HG03108 (cell line): ENCODE results near the gene DLGAP4.

ENCODE experiments used
- ATAC-seq: cut with Tn5 transposase; IDR thresholded peaks from one replicate; pipeline ENCODE4 v1.9.1; 2021; ENCODE audit warnings: moderate library complexity; ENCODE audit not compliant: unreplicated experiment

The DLGAP4 gene

DNA sequence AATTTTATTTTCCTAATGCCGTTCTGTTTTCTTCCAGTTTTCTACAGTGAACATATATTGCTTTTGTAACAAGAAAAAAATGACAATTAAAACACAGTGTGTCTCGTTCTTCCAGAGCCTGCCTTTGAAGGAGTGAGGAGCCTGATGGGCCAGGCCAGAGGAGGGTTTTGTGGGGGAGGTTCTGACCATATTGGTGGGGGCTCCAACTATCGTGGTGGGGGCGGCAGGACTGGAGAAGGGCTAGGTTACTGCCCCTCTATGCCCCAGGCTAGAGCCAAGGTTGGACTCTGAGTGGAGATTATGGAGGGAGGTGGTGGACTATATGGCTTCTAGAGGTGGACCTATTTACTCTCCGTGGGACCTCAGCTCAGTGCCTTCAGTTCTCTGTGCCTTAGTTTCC lies 24.0 kb downstream of the DLGAP4 start:
- ATAC-seq, result no peak

DNA sequence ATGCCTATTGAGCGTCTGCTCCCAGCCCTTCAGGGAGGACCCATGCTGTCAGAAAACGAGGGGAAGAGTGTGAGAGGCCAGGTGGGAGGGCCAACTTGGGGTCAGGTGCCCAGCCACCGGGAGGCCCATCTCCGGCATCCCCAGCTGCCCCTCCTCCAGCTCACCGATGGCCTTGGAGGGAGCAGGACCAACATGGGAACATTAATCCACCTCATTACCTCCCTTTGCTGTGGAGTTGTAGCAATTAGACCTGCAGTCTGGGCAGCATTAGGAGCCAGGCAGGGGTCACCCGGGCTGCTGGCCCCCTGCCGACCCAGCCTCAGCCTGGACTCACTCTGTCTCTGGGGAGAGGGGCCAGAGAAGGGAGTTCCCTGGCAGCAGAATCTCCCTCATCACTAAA lies 25.1 kb downstream of the DLGAP4 start:
- no peak for ATAC-seq

DNA sequence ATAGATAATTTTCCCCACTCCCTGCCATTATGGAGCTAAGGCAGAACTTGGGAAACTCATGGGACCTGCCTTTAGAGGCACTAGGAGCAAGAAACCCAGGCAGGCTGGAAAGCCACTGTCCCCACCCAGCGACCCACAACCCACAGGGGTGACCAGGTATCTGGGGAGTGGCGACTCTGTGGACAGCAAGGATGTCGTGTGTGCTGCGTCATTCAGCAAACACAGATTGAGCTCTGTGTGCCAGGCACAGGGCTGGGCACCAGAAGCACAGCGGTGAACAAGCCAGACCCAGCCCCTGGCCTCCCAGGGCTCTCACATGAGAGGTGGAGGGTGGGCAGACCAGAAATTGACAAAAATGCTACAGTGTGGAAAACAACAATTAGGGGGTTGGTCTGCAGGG lies 27.7 kb downstream of the DLGAP4 start:
- no peak for ATAC-seq

DNA sequence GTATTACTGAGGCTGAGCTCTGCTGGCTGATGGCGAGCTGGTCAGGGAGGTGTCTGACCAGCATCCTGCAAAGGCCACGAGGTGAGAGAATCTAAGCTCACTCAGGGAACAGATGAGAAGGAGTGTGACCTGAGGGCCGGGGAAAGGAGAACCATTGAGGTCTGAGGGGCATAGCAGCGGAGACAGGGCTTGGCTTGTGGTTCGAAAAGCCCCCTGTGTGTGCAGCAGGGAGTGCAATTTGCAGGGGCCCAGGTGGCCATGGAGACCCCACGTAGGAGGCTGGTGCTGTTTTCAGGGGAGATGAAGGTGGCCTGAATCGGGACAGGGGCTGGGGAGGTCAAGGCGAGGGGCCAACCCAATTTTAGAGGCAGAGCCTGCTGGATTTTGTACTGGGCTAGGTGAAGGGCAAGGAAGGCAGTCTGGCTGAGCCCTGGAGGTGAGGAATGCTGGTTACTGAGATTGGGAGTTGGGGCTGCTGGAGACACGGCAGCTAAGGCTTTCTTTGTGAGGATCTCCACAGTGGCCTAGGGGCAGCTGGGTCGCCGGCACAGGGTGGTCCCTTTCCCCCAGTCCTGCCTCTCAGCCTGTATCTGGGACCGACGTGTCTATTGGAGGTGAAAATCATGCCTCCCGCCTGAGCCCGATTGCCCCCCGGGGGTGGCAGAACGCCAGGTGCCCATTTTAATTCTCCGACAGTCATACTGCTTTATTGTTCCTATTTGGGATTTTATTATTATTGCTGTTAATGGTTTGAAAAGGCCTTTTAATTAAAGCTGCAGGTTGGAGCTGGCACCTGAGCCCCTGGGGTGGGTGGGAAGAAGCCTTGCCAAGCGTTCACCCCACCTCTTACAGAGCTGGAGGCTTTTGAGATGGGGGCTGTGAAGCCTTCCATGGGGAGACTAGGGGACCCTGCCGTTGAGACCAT lies 28.4 kb downstream of the DLGAP4 start:
- no peak for ATAC-seq

DNA sequence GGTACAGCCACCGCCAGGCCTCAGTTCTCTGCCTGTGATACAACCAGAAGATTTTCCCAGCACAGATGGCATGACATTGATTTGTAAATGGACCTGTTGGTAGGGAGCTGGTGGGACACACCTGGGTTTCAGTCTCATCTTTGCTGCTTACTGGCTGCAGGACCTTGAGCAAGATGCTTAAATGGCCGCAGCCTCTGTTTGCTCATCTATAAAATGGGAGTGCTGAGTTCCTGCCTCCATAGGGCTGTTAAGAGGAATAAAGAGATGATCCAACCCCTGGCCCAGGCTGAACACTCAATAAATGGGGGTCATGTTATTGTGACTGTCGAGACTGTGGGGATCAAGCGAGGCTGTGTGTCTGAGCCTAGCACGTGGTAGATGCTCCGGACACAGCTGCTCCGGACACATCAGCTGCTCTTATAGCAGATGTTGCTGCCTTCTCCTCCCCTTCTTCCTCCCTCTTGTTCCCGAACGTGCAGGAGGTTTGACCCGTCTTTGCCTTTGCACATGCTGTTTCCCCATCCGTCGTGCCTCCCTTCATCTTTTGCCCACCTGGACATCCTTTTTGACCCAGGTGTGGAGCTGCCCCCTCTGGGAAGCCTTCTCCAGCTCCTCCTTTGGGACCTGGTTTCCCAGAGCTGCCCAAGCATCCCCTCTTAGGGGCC lies 29.2 kb downstream of the DLGAP4 start:
- ATAC-seq, result no peak

DNA sequence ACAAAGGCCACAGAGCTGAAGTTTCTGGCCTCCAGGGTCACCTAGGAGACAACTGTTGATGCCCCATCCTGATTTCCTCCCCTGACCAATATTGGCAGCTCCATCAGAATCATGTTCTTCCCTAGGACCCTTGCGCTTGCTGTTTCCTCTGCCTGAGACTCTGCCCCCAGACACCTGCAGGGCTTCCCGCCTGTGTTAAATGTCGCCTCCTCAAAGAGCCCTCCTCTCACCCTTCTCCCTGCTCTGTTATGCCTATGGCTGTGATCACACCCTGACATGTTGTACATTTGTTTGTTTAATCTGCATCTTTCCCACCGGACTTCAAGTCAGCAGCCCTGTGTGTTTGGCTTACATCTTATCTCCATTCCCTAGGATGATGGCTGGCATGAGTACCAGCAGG lies 30.1 kb downstream of the DLGAP4 start:
- ATAC-seq, result no peak

DNA sequence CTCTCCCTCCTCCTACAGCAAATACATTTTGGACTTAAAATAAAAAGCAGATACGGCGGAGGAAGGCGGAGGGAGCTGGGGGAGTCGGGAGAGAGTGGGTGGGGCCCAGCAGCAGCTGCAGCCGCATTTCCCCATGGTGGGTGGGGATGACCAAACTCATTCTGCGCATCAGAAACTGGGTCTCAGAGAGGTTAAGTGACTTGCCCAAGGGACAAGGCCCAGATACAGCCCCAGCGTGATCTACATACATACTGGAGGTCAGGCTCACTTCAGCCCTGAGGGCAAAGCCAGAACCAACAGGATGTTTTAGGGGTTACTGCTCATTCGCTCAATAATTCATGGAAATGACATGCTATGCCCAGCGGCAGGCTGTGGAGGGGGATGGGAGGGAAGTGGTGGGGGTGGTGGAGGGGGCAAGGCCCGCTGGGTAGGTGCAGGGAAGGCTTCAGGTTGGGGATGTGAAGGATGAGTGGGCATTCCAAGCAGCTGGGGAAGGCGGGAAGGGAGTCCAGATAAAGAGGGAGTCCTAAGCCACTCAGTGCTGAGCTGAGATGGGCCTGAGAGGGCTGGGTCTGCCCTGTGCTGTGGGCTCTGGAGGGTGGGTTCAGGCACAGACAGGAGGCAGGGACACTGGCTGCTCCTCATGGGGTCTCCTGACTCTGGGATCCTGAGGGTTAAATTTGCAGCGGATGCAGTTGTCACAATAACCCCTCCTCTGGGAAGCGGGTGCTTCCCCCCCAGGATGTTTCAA lies 31.0 kb downstream of the DLGAP4 start:
- no peak for ATAC-seq

DNA sequence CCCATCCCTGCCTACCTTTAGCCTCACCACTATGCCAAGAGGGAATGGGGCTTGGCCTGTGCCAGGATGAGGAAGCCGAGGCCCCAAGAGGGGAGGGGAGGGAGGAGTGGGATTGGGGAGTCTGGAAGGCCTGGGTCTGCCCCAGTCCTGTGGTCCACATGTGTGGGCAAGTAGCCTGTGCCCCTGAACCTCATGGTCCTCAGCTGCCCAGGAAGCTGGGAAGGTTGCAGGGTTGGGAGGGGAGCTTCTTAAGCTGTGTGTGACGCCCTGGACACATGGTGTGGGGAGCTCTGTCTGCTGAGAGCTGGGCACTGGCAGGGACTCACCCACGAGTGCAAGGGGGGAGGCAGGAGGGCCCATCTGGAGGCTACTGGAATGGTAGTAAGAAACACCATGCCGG lies 31.7 kb downstream of the DLGAP4 start:
- ATAC-seq, result no peak

DNA sequence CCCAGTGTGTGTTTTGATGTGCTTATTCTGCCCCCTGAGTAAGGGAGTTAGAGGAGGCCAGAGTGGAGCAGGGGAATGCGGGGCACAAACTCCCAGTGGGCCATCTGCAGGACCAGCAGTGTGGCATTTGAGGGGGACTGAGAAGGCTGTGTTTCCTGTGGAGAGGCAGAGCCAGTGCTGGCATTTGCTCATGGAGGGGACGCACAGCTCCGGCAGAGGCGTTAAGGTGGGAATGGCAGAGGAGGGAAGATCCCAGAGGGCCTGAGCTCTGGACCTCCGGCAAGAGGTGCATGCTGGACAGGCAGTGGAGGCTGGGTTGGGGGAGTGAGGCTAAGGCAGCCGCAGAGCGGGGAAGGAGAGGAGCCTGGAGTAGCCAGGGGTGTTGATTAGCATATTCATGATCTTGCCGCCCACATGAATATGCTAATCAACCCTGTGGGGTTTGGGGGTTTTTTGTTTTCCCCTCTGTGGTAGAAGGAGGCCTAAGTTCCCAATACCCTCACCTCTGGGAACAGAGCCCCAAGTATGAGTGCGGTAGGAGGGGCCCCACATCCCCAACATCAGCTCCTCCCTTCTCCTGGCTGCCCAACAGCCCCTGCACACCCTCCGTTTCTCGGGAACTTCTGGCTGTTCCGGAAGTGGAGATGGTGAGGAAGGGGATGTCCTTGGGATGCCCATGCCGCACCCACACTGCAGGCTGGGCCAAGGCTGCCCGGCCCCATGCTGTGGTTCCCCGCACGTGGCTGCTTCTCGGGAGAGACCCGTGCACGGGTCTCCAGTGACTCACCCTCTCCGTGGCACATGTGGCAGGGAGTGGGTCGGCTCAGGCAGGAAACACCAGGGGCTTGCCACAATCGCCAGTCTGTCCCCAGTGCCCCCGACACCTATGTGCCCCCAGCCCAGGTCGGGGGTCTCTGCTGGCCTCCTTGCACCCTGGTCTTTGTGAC lies 33.8 kb downstream of the DLGAP4 start:
- ATAC-seq, result no peak

DNA sequence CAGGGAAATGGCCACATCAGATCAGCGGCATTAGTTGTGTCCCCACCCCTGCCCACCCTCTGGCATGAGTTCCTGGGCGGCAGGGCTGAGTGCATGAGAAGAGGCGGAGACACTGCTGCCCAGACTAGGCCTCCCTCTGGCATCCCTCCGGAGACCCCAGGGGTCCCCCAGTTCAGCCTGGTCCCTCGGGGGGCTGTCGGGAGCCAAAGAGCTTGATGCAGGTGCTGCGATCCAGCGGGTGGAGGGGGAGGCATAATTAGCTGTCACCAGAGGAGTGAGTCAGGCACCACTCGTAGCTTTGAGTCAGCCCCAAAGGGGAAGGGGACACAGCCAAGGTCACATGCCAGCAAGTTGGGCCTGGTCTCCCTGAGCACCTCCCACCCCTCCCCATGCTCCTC lies 34.5 kb downstream of the DLGAP4 start:
- ATAC-seq, result no peak

DNA sequence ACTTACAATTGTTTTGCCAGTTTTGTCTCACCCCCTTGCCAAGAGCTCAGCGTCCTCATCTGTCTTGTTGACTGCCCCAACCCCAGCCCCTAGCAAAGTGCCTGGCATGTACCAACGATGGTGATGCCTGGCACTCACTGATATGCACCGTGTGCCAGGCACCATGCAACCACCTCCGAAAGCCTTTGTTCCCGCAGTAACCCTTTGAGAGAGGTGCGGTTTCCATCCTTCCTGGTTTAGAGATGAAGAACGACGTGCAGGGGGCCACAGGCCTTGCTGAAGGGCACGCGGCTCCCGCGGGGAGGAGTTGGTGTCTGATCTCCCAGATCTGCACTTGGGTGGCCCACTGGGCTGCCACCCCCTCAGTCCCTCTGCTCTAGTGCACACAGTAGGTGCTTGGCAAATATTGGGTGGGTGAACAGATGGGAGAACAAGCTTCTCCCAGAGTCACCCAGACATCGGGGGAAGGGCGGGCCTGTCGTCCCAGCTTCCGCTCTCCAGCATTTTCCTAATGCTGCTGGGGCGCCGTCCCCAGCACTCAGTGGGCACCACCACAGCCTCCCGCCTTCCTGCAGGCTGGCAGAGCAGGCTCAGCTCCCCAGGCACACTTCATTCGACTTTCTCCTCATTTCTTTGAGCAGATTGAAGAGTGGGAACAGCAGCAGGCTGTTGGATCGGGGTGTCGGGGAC lies 35.3 kb downstream of the DLGAP4 start:
- ATAC-seq, result no peak

DNA sequence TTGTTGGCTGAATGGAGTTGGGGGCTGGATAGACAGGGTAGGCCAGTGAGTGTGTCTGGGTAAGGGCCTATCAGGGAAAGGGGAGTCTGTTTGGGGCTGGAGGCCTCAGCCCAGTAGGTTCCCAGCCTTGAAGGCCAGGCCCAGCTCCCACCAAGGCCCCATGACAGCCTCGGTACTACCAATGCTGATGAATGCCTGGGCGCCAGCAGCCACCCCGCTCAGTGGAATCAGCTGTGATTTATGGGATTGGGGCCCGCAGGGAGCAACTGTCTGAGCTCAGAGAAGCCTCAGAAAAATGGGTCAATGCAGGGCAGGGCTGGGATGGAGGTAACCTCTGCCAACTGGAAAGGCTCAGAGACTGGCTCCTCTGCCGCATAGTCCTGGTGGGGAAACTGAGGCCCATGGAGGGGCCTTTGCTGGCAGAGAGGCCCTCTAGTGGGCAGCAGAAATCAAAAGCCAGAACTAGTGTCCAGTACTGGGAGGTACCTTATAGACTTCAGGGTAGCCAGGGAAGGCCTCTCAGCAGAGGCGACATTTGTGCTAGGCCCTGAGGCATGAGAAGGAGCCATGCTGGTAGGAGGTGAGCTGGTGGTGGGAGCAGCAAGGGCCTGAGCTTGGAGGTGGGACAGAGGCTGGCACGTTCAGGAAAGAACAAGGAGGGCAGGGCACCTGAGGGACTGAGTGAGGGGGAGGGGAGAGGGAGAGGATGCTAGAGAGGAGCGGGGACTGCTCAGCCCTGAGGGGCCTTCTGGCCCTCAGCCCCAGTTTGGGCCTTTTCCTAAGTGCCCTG lies 36.4 kb downstream of the DLGAP4 start:
- no peak for ATAC-seq

DNA sequence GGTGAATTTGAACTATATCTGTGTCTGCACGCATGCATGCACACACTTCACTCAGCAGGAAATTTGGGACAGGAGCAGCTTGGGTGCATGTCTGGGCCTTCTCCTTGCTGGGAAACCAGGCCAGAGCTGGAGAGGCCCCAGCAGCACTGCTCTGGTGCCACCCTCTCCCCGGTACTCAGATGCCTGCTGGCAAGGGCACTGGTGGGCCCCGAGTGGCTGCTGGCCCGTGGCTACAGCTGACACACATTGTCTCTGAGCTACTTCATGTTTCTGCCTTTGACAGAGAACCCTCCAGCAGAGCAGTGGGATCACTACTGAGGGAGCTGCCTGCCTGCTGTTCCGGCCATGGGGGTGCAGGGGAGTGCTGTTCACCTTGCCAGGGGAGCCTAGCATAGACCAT lies 37.5 kb downstream of the DLGAP4 start:
- ATAC-seq, result no peak

DNA sequence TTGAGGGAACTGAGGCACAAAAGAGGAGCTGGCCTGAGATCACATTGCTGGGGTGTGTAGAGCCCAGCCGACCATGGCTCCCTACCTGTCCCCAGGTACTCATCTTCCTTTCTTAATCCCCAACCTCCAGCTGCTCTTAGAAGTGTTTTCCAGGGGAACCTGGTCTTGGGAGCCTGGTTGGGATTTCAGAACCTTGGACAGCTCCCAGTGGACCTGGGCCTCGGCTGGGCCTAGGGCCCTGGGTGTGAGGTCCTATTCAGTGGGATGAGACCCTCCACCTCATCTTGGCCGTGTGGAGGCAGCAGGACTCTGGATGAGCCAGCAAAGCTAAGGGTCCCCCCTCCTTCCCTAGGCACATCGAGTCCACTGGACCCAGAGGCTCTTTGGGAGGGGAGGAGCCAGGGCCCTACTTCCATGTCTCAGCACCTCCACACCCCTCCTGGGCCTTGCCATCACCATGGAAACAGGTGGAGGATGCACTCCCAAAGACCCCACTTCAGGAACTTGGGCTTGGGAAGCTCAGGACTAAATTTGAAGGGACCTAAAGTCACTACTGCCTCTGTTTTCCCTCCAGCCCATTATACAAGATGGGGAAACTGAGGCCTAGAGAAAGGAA lies 38.5 kb downstream of the DLGAP4 start:
- ATAC-seq, result no peak

DNA sequence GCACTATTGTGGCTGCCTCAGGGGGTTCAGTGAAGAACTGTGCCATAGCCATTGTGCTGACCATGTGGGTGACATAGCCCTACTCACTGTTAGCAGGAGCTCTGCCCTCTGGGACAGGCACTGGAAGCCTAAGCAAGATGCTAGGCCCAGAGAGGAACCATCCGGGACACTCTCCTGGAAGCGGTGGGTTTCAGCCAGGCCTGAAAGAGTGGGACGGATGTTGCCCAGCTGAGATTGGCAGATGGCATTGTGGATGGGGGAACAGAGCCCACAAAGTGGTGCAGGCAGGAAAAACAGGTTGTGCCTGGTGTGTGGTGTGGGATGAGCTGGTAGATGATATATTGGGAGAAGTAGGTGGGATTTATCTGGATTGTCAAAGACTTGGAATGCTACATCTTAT lies 40.1 kb downstream of the DLGAP4 start:
- no peak for ATAC-seq

DNA sequence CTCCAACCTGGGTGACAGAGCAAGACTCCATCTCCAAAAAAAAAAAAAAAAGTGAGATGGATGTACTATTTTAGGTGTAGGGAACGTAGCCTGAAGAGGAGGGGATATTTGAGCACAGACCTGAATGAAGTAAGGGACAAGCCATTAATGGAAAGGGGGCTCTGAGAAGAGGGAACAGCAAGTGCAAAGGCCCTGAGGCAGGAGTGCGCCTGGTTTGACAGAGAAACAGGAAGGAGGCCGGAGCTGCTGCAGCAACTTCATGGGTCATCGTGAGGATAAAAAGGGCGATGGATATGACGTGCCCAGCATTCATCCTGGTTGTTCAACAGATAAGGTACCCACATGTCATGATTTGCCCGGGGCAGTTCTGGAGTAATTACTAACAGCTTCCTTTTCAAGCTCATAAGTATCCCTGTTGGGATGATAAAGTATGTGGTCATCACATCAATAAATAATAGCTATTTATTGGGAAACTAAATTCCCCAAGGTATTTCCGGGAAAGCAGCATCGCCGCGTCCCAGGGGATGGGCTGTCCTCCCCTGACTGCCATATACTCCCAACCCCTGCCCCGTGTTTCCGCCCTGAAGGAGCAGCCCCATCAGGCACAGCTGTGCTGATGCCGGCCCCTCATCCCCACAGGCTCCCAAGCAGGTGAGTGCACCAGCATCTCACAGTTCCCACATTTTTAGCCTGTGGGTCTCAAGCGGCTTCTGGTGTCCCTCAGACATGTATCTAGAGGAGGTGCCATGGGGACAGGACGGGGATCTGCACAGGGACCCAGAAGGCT lies 43.4 kb downstream of the DLGAP4 start:
- ATAC-seq, result no peak

DNA sequence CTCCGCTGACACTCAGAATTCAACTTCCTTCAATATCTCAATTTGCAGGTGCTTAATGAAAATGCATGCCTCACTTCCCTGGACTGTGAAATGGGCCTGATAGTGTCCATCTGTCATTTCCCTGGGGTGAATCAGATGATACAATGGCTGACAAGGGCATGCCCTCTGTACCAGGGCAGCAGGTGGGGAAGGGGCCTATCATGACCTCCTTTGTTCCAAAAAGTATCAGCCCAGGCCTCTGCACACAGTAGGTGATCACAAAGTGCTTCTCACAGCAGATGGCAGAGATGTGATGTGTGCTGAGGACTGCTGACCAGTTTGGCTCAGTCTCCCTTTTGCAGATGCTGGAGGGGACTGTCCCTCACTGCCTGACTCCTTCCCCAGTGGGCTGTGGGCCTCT lies 44.3 kb downstream of the DLGAP4 start:
- no peak for ATAC-seq

DNA sequence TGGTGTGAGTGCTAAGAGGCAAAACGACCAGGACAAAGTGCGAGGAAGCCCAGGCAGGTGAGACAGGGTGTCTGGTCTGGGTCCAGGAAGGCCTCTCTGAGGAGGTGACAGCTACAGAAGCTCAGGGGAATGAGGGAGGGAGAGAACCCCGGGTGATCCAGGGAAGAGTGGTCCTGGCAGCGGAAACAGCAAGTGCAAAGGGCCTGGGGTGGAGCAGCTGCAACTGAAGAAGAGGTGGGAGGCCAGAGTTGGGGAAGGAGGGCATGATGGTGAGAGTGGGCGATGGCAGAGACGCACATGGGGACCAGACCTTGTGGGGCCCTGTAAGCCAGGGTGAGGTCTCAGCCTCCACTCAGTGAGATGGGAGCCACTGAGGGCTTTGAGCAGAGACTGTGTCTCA lies 45.8 kb downstream of the DLGAP4 start:
- no peak for ATAC-seq
